ENCODE results near the gene TTF2.
A peak's percentile ranks its signal among the peaks of the same experiment; 100 is the strongest.

Gene TTF2

GRCh38 chr1:117046781-117047180 lies 13.3 kb upstream of the TTF2 start:
- no peak for DNase-seq (ENCODE audit: low read depth in 2 of 2)

GRCh38 chr1:117047271-117047670 lies 12.9 kb upstream of the TTF2 start:
- no peak for DNase-seq (ENCODE audit: low read depth in 2 of 2)

GRCh38 chr1:117049857-117050256 lies 10.3 kb upstream of the TTF2 start:
- DNase-seq (ENCODE audit: low read depth in 2 of 2): no peak

GRCh38 chr1:117051224-117052064 lies 8.7 kb upstream of the TTF2 start:
- no peak for DNase-seq (ENCODE audit: low read depth in 2 of 2)

GRCh38 chr1:117054068-117054467 lies 6.1 kb upstream of the TTF2 start:
- DNase-seq (ENCODE audit: low read depth in 2 of 2): no peak

GRCh38 chr1:117058810-117059209 lies 1.3 kb upstream of the TTF2 start:
- DNase-seq (ENCODE audit: low read depth in 2 of 2): no peak

- DNase-seq (ENCODE audit: low read depth in 2 of 2): peak; percentile 33 to 35
These were observed 820 bp upstream of the TTF2 start for GRCh38 chr1:117059334-117059677.

GRCh38 chr1:117060441-117061317 lies 553 bp downstream of the TTF2 start:
- no peak for DNase-seq (ENCODE audit: low read depth in 2 of 2)

- peak in 1 of 2 donors; percentile 15 for DNase-seq (ENCODE audit: low read depth in 2 of 2)
These were observed 1.9 kb downstream of the TTF2 start for GRCh38 chr1:117061986-117062415.

GRCh38 chr1:117066367-117066766 lies 6.2 kb downstream of the TTF2 start:
- DNase-seq (ENCODE audit: low read depth in 2 of 2): no peak

- DNase-seq (ENCODE audit: low read depth in 2 of 2): no peak
These were observed 7.6 kb downstream of the TTF2 start for GRCh38 chr1:117067533-117068370.

- DNase-seq (ENCODE audit: low read depth in 2 of 2): no peak
These were observed 8.5 kb downstream of the TTF2 start for GRCh38 chr1:117068580-117068979.

- no peak for DNase-seq (ENCODE audit: low read depth in 2 of 2)
These were observed 9.2 kb downstream of the TTF2 start for GRCh38 chr1:117069220-117069844.

GRCh38 chr1:117070124-117070523 lies 10.0 kb downstream of the TTF2 start:
- no peak for DNase-seq (ENCODE audit: low read depth in 2 of 2)

- DNase-seq (ENCODE audit: low read depth in 2 of 2): no peak
These were observed 16.5 kb downstream of the TTF2 start for GRCh38 chr1:117076648-117077047.

GRCh38 chr1:117077267-117077666 lies 17.1 kb downstream of the TTF2 start:
- peak in 1 of 2 donors; percentile 33 for DNase-seq (ENCODE audit: low read depth in 2 of 2)

GRCh38 chr1:117079737-117080136 lies 19.6 kb downstream of the TTF2 start:
- DNase-seq (ENCODE audit: low read depth in 2 of 2): no peak

- no peak for DNase-seq (ENCODE audit: low read depth in 2 of 2)
These were observed 24.1 kb downstream of the TTF2 start for GRCh38 chr1:117084231-117084630.

- DNase-seq (ENCODE audit: low read depth in 2 of 2): no peak
These were observed 27.6 kb downstream of the TTF2 start for GRCh38 chr1:117087686-117088085.

- DNase-seq (ENCODE audit: low read depth in 2 of 2): no peak
These were observed 29.9 kb downstream of the TTF2 start for GRCh38 chr1:117089996-117090395.

- DNase-seq (ENCODE audit: low read depth in 2 of 2): no peak
These were observed 32.5 kb downstream of the TTF2 start for GRCh38 chr1:117092594-117092993.

All from activated CD8-positive, alpha-beta memory T cell treated with anti-CD3 and anti-CD28 coated beads for 4 hours (primary cell).